ENCODE measurements around the gene BCL11A.

- no peak for TF ChIP-seq POLR2A (IDR thresholded peaks at IDR 0.05; ENCODE audit: low read length)
- no peak for TF ChIP-seq GATA1 (IDR thresholded peaks at IDR 0.05; ENCODE audit: low read depth, low read length)
Measured at GRCh38 chr2:60479226-60480088, 74.0 kb downstream of the BCL11A start.

Data from erythroblast (primary cell).